ENCODE measurements around the gene ASB16.

- TF ChIP-seq POLR2A (IDR thresholded peaks at IDR 0.05), result no peak
- TF ChIP-seq, protein P1, sequence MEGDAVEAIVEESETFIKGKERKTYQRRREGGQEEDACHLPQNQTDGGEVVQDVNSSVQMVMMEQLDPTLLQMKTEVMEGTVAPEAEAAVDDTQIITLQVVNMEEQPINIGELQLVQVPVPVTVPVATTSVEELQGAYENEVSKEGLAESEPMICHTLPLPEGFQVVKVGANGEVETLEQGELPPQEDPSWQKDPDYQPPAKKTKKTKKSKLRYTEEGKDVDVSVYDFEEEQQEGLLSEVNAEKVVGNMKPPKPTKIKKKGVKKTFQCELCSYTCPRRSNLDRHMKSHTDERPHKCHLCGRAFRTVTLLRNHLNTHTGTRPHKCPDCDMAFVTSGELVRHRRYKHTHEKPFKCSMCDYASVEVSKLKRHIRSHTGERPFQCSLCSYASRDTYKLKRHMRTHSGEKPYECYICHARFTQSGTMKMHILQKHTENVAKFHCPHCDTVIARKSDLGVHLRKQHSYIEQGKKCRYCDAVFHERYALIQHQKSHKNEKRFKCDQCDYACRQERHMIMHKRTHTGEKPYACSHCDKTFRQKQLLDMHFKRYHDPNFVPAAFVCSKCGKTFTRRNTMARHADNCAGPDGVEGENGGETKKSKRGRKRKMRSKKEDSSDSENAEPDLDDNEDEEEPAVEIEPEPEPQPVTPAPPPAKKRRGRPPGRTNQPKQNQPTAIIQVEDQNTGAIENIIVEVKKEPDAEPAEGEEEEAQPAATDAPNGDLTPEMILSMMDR (IDR thresholded peaks at IDR 0.05), result no peak
Measured at GRCh38 chr17:44184212-44184810, 13.8 kb downstream of the ASB16 start.
